SU-DHL-6 (cell line): ENCODE data around the gene RHAG.

Experiments used
- EZH2phosphoT487 ChIP-seq: fragments of 200-600 bp; sonication (generic), shearing (Covaris generic); conservative IDR thresholded peaks from 2 replicates; pipeline ENCODE4 v1.6.1; 2018; ENCODE audit warnings: mild to moderate bottlenecking, antibody characterized with exemption, low read length, moderate library complexity, mixed read lengths
- TF ChIP-seq, protein P1 (sequence below): fragments of 200-600 bp; sonication (generic); IDR thresholded peaks from one replicate; pipeline ENCODE4 v1.5.1; 2017; ENCODE audit warnings: antibody characterized with exemption, mild to moderate bottlenecking, low read length, moderate library complexity; ENCODE audit not compliant: insufficient read depth, poor library complexity, severe bottlenecking

DNA sequence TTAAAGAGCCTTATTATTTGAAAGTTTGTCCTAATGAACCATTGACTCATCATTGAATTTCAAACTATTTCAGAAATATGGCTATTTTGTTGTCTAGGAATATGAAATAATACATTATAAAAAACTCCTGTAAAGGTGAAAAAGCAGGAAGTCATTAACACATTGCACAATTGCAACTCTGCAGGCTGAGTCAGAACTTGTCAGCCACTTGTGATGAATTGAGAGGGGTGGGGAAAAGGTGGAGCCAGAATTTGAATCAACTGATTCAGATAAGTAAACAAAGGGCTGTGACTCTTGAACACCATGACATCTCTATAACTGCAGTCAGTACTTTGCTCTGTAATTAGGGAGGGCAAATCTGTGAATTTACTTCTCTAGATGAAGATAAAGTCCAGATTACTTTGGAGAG, 80.2 kb downstream of the RHAG start:
- TF ChIP-seq, protein P1, sequence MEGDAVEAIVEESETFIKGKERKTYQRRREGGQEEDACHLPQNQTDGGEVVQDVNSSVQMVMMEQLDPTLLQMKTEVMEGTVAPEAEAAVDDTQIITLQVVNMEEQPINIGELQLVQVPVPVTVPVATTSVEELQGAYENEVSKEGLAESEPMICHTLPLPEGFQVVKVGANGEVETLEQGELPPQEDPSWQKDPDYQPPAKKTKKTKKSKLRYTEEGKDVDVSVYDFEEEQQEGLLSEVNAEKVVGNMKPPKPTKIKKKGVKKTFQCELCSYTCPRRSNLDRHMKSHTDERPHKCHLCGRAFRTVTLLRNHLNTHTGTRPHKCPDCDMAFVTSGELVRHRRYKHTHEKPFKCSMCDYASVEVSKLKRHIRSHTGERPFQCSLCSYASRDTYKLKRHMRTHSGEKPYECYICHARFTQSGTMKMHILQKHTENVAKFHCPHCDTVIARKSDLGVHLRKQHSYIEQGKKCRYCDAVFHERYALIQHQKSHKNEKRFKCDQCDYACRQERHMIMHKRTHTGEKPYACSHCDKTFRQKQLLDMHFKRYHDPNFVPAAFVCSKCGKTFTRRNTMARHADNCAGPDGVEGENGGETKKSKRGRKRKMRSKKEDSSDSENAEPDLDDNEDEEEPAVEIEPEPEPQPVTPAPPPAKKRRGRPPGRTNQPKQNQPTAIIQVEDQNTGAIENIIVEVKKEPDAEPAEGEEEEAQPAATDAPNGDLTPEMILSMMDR = no peak
- TF ChIP-seq EZH2phosphoT487 = no peak
